Esophagus muscularis mucosa (tissue), 4 donors: ENCODE data around the gene SETD2. TPM values are rescaled to one million over a fixed set of nuclear protein-coding genes. Genes with fewer than 3 reads are reported as not detected.

Experiments used
- DNase-seq: peaks from one replicate; pipeline ENCODE4 v3.0.0-alpha.2; 2017; ENCODE audit errors: extremely low spot score
- H3K27ac ChIP-seq, 4 donors: fragments of 200-600 bp; sonication (generic); replicated peaks in 1 of 4; 1 replicate in 3 of 4; 2 replicates in 1 of 4; pipeline ENCODE4 v1.5.1; 2016 to 2019; ENCODE audit warnings: mild to moderate bottlenecking in 1 of 4
- H3K27me3 ChIP-seq, 4 donors: fragments of 200-600 bp; sonication (generic); one replicate each; pipeline versions ENCODE4 v1.5.1 to v1.6.0; 2016 to 2019
- H3K36me3 ChIP-seq, 4 donors: fragments of 200-600 bp; sonication (generic); one replicate each; pipeline ENCODE4 v1.5.1; 2016 to 2019
- H3K4me1 ChIP-seq, 4 donors: fragments of 200-600 bp; sonication (generic); one replicate each; pipeline ENCODE4 v1.5.1; 2016 to 2019
- H3K4me3 ChIP-seq, 4 donors: fragments of 200-600 bp; sonication (generic); 1 replicate in 2 of 4; 2 replicates in 2 of 4; pipeline ENCODE4 v1.5.1; 2016 to 2019; ENCODE audit warnings: mild to moderate bottlenecking in 4 of 4, moderate library complexity in 1 of 4
- H3K9me3 ChIP-seq, 4 donors: fragments of 200-600 bp; sonication (generic); 1 replicate in 3 of 4; 2 replicates in 1 of 4; pipeline ENCODE4 v1.5.1; 2016 to 2019
- CTCF ChIP-seq, 3 experiments: fragments of 200-600 bp in 2 of 3; fragments of 450-650 bp in 1 of 3; sonication (generic) in 2 of 3; IDR thresholded peaks; one replicate each; pipeline ENCODE4 v1.5.1; 2017 to 2019; ENCODE audit warnings: antibody characterized with exemption in 3 of 3, mild to moderate bottlenecking in 2 of 3, moderate library complexity in 1 of 3
- EP300 ChIP-seq: sonication (generic); formaldehyde crosslinking; IDR thresholded peaks from one replicate; pipeline ENCODE4 v1.6.1; 2017; ENCODE audit warnings: antibody characterized with exemption
- POLR2A ChIP-seq: fragments of 450-650 bp; IDR thresholded peaks from one replicate; pipeline ENCODE4 v1.6.1; 2017; ENCODE audit warnings: antibody characterized with exemption, moderate library complexity, mild to moderate bottlenecking, low read depth
- POLR2AphosphoS5 ChIP-seq, 2 donors: sonication (generic); formaldehyde crosslinking; IDR thresholded peaks; one replicate each; pipeline ENCODE4 v1.6.1; 2017; ENCODE audit warnings: antibody characterized with exemption in 2 of 2
- WGBS: methylation state at CpG from one replicate; pipeline ENCODE4 v1.1.5; 2018; 5-methylcytosine and 5-hydroxymethylcytosine counted together
- intact Hi-C: fragments of 100-400 bp; cut with DNase I; formaldehyde crosslinking; loops from one replicate; pipeline ENCODE4 v1.15.1; 2023
- total RNA-seq, 4 donors: library from RNA; depleted of rRNA; stranded (reverse); fragments of >200 nt; gene quantifications; one replicate each; pipeline versions ENCODE4 v1.1.0 to v1.2.1, GENCODE V29; 2016

Gene SETD2
- total RNA-seq, 4 donors from 2014 or later: 52.2 to 66.4 (median 56.8) TPM

GRCh38 chr3:47057212-47057671 lies 106.7 kb downstream of the SETD2 start:
- no peak for DNase-seq
- intact Hi-C loops: no loop called here
- no peaks in the 10 kb centered on the region for H3K9me3 ChIP-seq
- peaks cover 13 to 66% (median 29%) of the 10 kb centered on the region in 4 donors for H3K36me3 ChIP-seq
- H3K27ac ChIP-seq: no peak overlapping the region
- WGBS: over 99% methylated on average over 6 of the region's 6 CpGs
- no peak overlapping the region for H3K4me3 ChIP-seq
- peaks cover 0 to 15% (median 0%) of the 10 kb centered on the region in 4 donors for H3K4me1 ChIP-seq
- H3K27me3 ChIP-seq: no peaks in the 10 kb centered on the region
- TF ChIP-seq POLR2A (no peak), CTCF (IDR thresholded peaks at IDR 0.05) (no peak), POLR2AphosphoS5 (IDR thresholded peaks at IDR 0.05) (no peak), EP300 (no peak)

GRCh38 chr3:47056705-47057104 lies 107.2 kb downstream of the SETD2 start:
- peaks cover 10 to 62% (median 27%) of the 10 kb centered on the region in 4 donors for H3K36me3 ChIP-seq
- no peaks in the 10 kb centered on the region for H3K27me3 ChIP-seq
- no peak for TF ChIP-seq EP300
- TF ChIP-seq POLR2A: no peak
- no peak for TF ChIP-seq CTCF (IDR thresholded peaks at IDR 0.05)
- no peak for TF ChIP-seq POLR2AphosphoS5 (IDR thresholded peaks at IDR 0.05)
- no peak overlapping the region for H3K4me3 ChIP-seq
- DNase-seq: no peak
- peaks cover 0 to 15% (median 0%) of the 10 kb centered on the region in 4 donors for H3K4me1 ChIP-seq
- no peak overlapping the region for H3K27ac ChIP-seq
- WGBS: 92% methylated on average over 3 of the region's 3 CpGs
- intact Hi-C loops: no loop called here
- no peaks in the 10 kb centered on the region for H3K9me3 ChIP-seq

- Histone ChIP-seq H3K27me3 (no peaks in the 10 kb centered on the region), H3K9me3 (no peaks in the 10 kb centered on the region), H3K36me3 (peaks cover 8 to 40% (median 18%) of the 10 kb centered on the region in 4 donors), H3K4me1 (peaks cover 0 to 15% (median 0%) of the 10 kb centered on the region in 4 donors), H3K27ac (no peak overlapping the region), H3K4me3 (no peak overlapping the region)
- intact Hi-C loops: no loop called here
- no peak for TF ChIP-seq POLR2A
- TF ChIP-seq EP300: no peak
- no peak for TF ChIP-seq POLR2AphosphoS5 (IDR thresholded peaks at IDR 0.05)
- TF ChIP-seq CTCF (IDR thresholded peaks at IDR 0.05): no peak
- no peak for DNase-seq
Measured at GRCh38 chr3:47054412-47054811, 109.5 kb downstream of the SETD2 start.

- intact Hi-C loops: no loop called here
- peaks cover 0 to 35% (median 21%) of the 10 kb centered on the region in 4 donors for H3K36me3 ChIP-seq
Measured at GRCh38 chr3:47047673-47048072, 116.2 kb downstream of the SETD2 start.

More at GRCh38 chr3:47047673-47048072, 116.2 kb downstream of the SETD2 start:
- no peaks in the 10 kb centered on the region for H3K9me3 ChIP-seq
- H3K27me3 ChIP-seq: no peaks in the 10 kb centered on the region
- DNase-seq: no peak
- peaks cover 0 to 18% (median 11%) of the 10 kb centered on the region in 4 donors for H3K4me1 ChIP-seq
- H3K4me3 ChIP-seq: no peak overlapping the region
- TF ChIP-seq POLR2A (no peak), EP300 (no peak), CTCF (IDR thresholded peaks at IDR 0.05) (no peak), POLR2AphosphoS5 (IDR thresholded peaks at IDR 0.05) (no peak)
- no peak overlapping the region for H3K27ac ChIP-seq
